ENCODE results near the gene CHIT1.
A peak's percentile ranks its signal among the peaks of the same experiment; 100 is the strongest.
"Not testable (repeated sequence)": the region's sequence is repeated elsewhere in the genome, so short reads cannot be mapped to it uniquely, and the experiment has no call there.

The CHIT1 gene

GRCh38 chr1:203264052-203264501 is 34.6 kb upstream of the CHIT1 start:
- DNase-seq, result peak; percentile 19

- DNase-seq, result no peak
Observed at GRCh38 chr1:203263496-203263895, 34.0 kb upstream of the CHIT1 start.

GRCh38 chr1:203256636-203257035 is 27.2 kb upstream of the CHIT1 start:
- not testable (repeated sequence) for DNase-seq

- not testable (repeated sequence) for DNase-seq
Observed at GRCh38 chr1:203254782-203255181, 25.3 kb upstream of the CHIT1 start.

GRCh38 chr1:203252678-203253077 is 23.2 kb upstream of the CHIT1 start:
- DNase-seq, result no peak

GRCh38 chr1:203251466-203251865 is 22.0 kb upstream of the CHIT1 start:
- no peak for DNase-seq

- no peak for DNase-seq
Observed at GRCh38 chr1:203250911-203251310, 21.4 kb upstream of the CHIT1 start.

GRCh38 chr1:203244776-203245175 is 15.3 kb upstream of the CHIT1 start:
- DNase-seq, result no peak

GRCh38 chr1:203241708-203242107 is 12.2 kb upstream of the CHIT1 start:
- DNase-seq, result not testable (repeated sequence)

GRCh38 chr1:203239526-203240305 is 10.2 kb upstream of the CHIT1 start:
- DNase-seq, result no peak

- no peak for DNase-seq
Observed at GRCh38 chr1:203239081-203239480, 9.6 kb upstream of the CHIT1 start.

- DNase-seq, result no peak
Observed at GRCh38 chr1:203238535-203238934, 9.1 kb upstream of the CHIT1 start.

GRCh38 chr1:203234901-203235300 is 5.4 kb upstream of the CHIT1 start:
- DNase-seq, result not testable (repeated sequence)

- DNase-seq, result no peak
Observed at GRCh38 chr1:203228670-203229069, 803 bp downstream of the CHIT1 start.

GRCh38 chr1:203227371-203228083 is 1.9 kb downstream of the CHIT1 start:
- no peak for DNase-seq

GRCh38 chr1:203225071-203225470 is 4.4 kb downstream of the CHIT1 start:
- no peak for DNase-seq

- no peak for DNase-seq
Observed at GRCh38 chr1:203223012-203223775, 6.3 kb downstream of the CHIT1 start.

- no peak for DNase-seq
Observed at GRCh38 chr1:203219934-203220333, 9.5 kb downstream of the CHIT1 start.

- DNase-seq, result no peak
Observed at GRCh38 chr1:203219171-203219570, 10.3 kb downstream of the CHIT1 start.

- DNase-seq, result no peak
Observed at GRCh38 chr1:203217668-203218067, 11.8 kb downstream of the CHIT1 start.

GRCh38 chr1:203217139-203217655 is 12.3 kb downstream of the CHIT1 start:
- no peak for DNase-seq

- peak; percentile 49 for DNase-seq
Observed at GRCh38 chr1:203216274-203217138, 13.0 kb downstream of the CHIT1 start.
